K562 (cell line): ENCODE results near the gene CLCF1. TPM values are rescaled to one million over a fixed set of nuclear protein-coding genes. Genes with fewer than 3 reads are reported as not detected.

Experiments used
- ARHGAP35 ChIP-seq: fragments of 450-650 bp; IDR thresholded peaks from 2 replicates; pipeline ENCODE4 v1.6.1; 2018; ENCODE audit not compliant: partially characterized antibody
- ARID2 ChIP-seq: fragments of 450-650 bp; IDR thresholded peaks from 2 replicates; pipeline ENCODE4 v1.6.1; 2017; ENCODE audit warnings: antibody characterized with exemption, mild to moderate bottlenecking
- CREB3 ChIP-seq: fragments of 450-650 bp; conservative IDR thresholded peaks from 2 replicates; pipeline ENCODE4 v1.6.1; 2016; ENCODE audit warnings: missing genetic modification characterization, low read depth, mild to moderate bottlenecking, missing compliant biosample characterization, moderate library complexity
- CXXC5 ChIP-seq: fragments of 250-450 bp; sonication (Bioruptor Pico); IDR thresholded peaks from 2 replicates; pipeline ENCODE4 v1.8.0; 2022; ENCODE audit warnings: inconsistent platforms, mild to moderate bottlenecking, moderate library complexity
- DMBX1 ChIP-seq: fragments of 250-450 bp; sonication (Bioruptor Pico); IDR thresholded peaks from 2 replicates; pipeline ENCODE4 v1.8.0; 2022; ENCODE audit warnings: inconsistent platforms, mild to moderate bottlenecking, moderate library complexity, borderline replicate concordance
- DPF2 ChIP-seq: fragments of 450-650 bp; IDR thresholded peaks from 2 replicates; pipeline ENCODE4 v1.6.1; 2016
- HDAC3 ChIP-seq: fragments of 450-650 bp; IDR thresholded peaks from 2 replicates; pipeline ENCODE4 v1.6.1; 2018; ENCODE audit warnings: borderline replicate concordance, mild to moderate bottlenecking, moderate library complexity; ENCODE audit not compliant: partially characterized antibody
- HLTF ChIP-seq: fragments of 450-650 bp; IDR thresholded peaks from 2 replicates; pipeline ENCODE4 v1.6.1; 2016
- KDM1A ChIP-seq, 2 experiments: fragments of 450-650 bp; IDR thresholded peaks; 2 replicates each; pipeline ENCODE4 v1.6.1; 2016; ENCODE audit warnings: mild to moderate bottlenecking in 2 of 2
- MAFF ChIP-seq: IDR thresholded peaks from 2 replicates; pipeline ENCODE4 v1.6.1; 2012; ENCODE audit warnings: low read length, improper control_type of control experiment
- MXI1 ChIP-seq: IDR thresholded peaks from 2 replicates; pipeline ENCODE4 v1.6.1; 2011; ENCODE audit warnings: low read depth, mild to moderate bottlenecking, improper control_type of control experiment, low read length
- NCOR1 ChIP-seq: fragments of 450-650 bp; IDR thresholded peaks from 2 replicates; pipeline ENCODE4 v1.6.1; 2016; ENCODE audit warnings: mild to moderate bottlenecking, moderate library complexity
- NRF1 ChIP-seq, 2 experiments: fragments of 450-650 bp; IDR thresholded peaks in 1 of 2; conservative IDR thresholded peaks in 1 of 2; 2 replicates each; pipeline ENCODE4 v1.6.1; 2014; ENCODE audit warnings: mild to moderate bottlenecking in 2 of 2
- POU5F1 ChIP-seq: fragments of 150-350 bp; IDR thresholded peaks from 2 replicates; pipeline ENCODE4 v1.6.1; 2014; ENCODE audit warnings: borderline replicate concordance, low read length, low read depth, mild to moderate bottlenecking; ENCODE audit not compliant: partially characterized antibody
- SIRT6 ChIP-seq: IDR thresholded peaks from one replicate; pipeline ENCODE4 v1.6.1; 2012; ENCODE audit warnings: low read depth, mild to moderate bottlenecking, control low read depth, inconsistent platforms, low read length, moderate library complexity
- SMARCB1 ChIP-seq: IDR thresholded peaks from 2 replicates; pipeline ENCODE4 v1.6.1; 2011; ENCODE audit warnings: improper control_type of control experiment, low read depth; ENCODE audit not compliant: insufficient read length
- TOE1 ChIP-seq, 2 experiments: fragments of 450-650 bp in 1 of 2; sonication (generic) in 1 of 2; formaldehyde crosslinking in 1 of 2; IDR thresholded peaks; 2 replicates each; pipeline versions ENCODE4 v1.7.1 to v1.8.0; 2016 to 2022; ENCODE audit warnings: borderline replicate concordance in 2 of 2, mild to moderate bottlenecking in 2 of 2, antibody characterized with exemption in 1 of 2, inconsistent platforms in 1 of 2, low read depth in 1 of 2, missing genetic modification reagents in 1 of 2, moderate library complexity in 1 of 2
- ZNF165 ChIP-seq: fragments of 250-450 bp; sonication (Bioruptor Pico); IDR thresholded peaks from 2 replicates; pipeline ENCODE4 v1.4.0; 2020; ENCODE audit warnings: borderline replicate concordance
- ZNF197 ChIP-seq: fragments of 200-800 bp; sonication (Bioruptor generic); IDR thresholded peaks from 2 replicates; pipeline ENCODE4 v1.6.1; 2016; ENCODE audit warnings: low read depth, missing genetic modification characterization, missing compliant biosample characterization
- ZNF239 ChIP-seq: fragments of 250-450 bp; sonication (Bioruptor Pico); IDR thresholded peaks from 2 replicates; pipeline ENCODE4 v1.4.0; 2020; ENCODE audit warnings: mild to moderate bottlenecking
- ZNF354B ChIP-seq: fragments of 250-450 bp; sonication (Bioruptor Pico); IDR thresholded peaks from 2 replicates; pipeline ENCODE4 v1.4.0; 2020
- ZNF449 ChIP-seq: fragments of 250-450 bp; sonication (Bioruptor Pico); IDR thresholded peaks from 2 replicates; pipeline ENCODE4 v1.8.0; 2022; ENCODE audit warnings: moderate library complexity, mild to moderate bottlenecking, inconsistent platforms
- polyA plus RNA-seq, 8 experiments: library from polyadenylated mRNA; depleted of rRNA in 4 of 8; stranded (reverse) in 5 of 8; unstranded in 3 of 8; fragments of >200 nt; fragmentation: Nextera tagmentation in 2 of 8; fragmentation: Illumina TruSeq in 1 of 8; extraction: Ambion mirVana in 2 of 8; extraction: Trizol in 1 of 8; gene quantifications; 2 replicates each; pipeline versions ENCODE4 v1.2.1 to v1.2.3, GENCODE V29; 2011 to 2014; ENCODE audit warnings: inconsistent platforms in 1 of 8, missing spikeins in 1 of 8
- total RNA-seq, 7 experiments: library from RNA; depleted of rRNA in 6 of 7; stranded (reverse); fragments of >200 nt in 6 of 7; fragmentation: Illumina TruSeq in 2 of 7; extraction: Trizol in 2 of 7; gene quantifications; 2 replicates each; pipeline versions ENCODE4 v1.2.1 to v1.2.3, GENCODE V29; 2011 to 2021; ENCODE audit warnings: low replicate concordance in 1 of 7
- TF ChIP-seq, protein P1 (sequence below): fragments of 450-650 bp; IDR thresholded peaks from one replicate; pipeline ENCODE4 v1.6.1; 2018; ENCODE audit warnings: mild to moderate bottlenecking, moderate library complexity; ENCODE audit not compliant: partially characterized antibody

The CLCF1 gene
- total and polyA plus RNA-seq, 9 of the 15 experiments (the other 6 are each of a cell fraction or from before 2014, with no cell fraction given), result 0.49 to 5.8 (median 3.0) TPM

- TF ChIP-seq ARHGAP35, result no peak
- 0 out of 4 replicates have a peak, but pooled peaks of 1 of the 2 experiments have one; percentile 17 for TF ChIP-seq NRF1 (conservative IDR thresholded peaks at IDR 0.05 in 1 of 2, IDR thresholded peaks at IDR 0.05 in 1 of 2)
- TF ChIP-seq NCOR1, result peak; percentile 96
- TF ChIP-seq ZNF197, result peak; percentile 97
- peak; percentile 95 for TF ChIP-seq DMBX1
- no peak for TF ChIP-seq ARID2
- TF ChIP-seq CREB3, result peak; percentile 75
- TF ChIP-seq TOE1 (IDR thresholded peaks at IDR 0.05; ENCODE audit: borderline replicate concordance), result 0 out of 2 replicates have a peak, but pooled peaks have one; percentile 50
- TF ChIP-seq TOE1 (CRISPR knock-in tag; IDR thresholded peaks at IDR 0.05; ENCODE audit: borderline replicate concordance, low read depth), result no peak
- TF ChIP-seq DPF2, result peak; percentile 89
- peak; percentile 92 to 94 for TF ChIP-seq KDM1A (IDR thresholded peaks at IDR 0.05)
- TF ChIP-seq POU5F1, result no peak
- TF ChIP-seq, protein P1, sequence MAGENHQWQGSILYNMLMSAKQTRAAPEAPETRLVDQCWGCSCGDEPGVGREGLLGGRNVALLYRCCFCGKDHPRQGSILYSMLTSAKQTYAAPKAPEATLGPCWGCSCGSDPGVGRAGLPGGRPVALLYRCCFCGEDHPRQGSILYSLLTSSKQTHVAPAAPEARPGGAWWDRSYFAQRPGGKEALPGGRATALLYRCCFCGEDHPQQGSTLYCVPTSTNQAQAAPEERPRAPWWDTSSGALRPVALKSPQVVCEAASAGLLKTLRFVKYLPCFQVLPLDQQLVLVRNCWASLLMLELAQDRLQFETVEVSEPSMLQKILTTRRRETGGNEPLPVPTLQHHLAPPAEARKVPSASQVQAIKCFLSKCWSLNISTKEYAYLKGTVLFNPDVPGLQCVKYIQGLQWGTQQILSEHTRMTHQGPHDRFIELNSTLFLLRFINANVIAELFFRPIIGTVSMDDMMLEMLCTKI, result no peak
- no peak for TF ChIP-seq SIRT6
- TF ChIP-seq MAFF, result no peak
- peak; percentile 78 for TF ChIP-seq SMARCB1
- peak; percentile 84 for TF ChIP-seq CXXC5
- TF ChIP-seq ZNF165 (CRISPR knock-in tag), result no peak
- peak; percentile 67 for TF ChIP-seq ZNF239
- TF ChIP-seq ZNF354B (CRISPR knock-in tag), result peak; percentile 40; the same call in 1 of the 2 replicates
- TF ChIP-seq HDAC3, result peak; percentile 89
- peak; percentile 91 for TF ChIP-seq ZNF449 (CRISPR knock-in tag)
- TF ChIP-seq HLTF, result no peak
- TF ChIP-seq MXI1, result peak; percentile 68; the same call in 1 of the 2 replicates
These were observed 25.2 kb downstream of the CLCF1 start (continued) for GRCh38 chr11:67347964-67348749.
